IPS-NIHi7 (cell line): Measurements from ENCODE around the gene LOC101059915.
"Not testable (repeated sequence)": the region's sequence is repeated elsewhere in the genome, so short reads cannot be mapped to it uniquely, and the experiment has no call there.

Source experiments
- DNase-seq: peaks from one replicate; pipeline ENCODE4 v3.0.0; 2012; ENCODE audit warnings: mixed read lengths; ENCODE audit errors: extremely low spot score

LOC101059915 gene

DNA sequence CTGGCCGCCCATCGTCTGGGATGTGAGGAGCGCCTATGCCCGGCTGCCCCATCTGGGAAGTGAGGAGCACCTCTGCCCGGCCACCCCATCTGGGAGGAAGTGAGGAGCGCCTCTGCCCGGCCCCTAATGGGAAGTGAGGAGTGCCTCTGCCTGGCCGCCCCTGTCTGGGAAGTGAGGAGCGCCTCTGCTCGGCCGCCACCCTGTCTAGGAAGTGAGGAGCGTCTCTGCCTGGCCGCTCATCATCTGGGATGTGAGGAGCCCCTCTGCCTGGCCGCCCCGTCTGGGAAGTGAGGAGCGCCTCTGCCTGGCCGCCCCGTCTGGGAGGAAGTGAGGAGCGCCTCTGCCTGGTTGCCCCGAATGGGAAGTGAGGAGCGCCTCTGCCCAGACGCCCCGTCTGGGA lies 8.3 kb downstream of the LOC101059915 start:
- not testable (repeated sequence) for DNase-seq

GRCh38 chrX:71676068-71676795 lies 8.9 kb downstream of the LOC101059915 start:
- DNase-seq: not testable (repeated sequence)

GRCh38 chrX:71677195-71677594 lies 9.8 kb downstream of the LOC101059915 start:
- not testable (repeated sequence) for DNase-seq

DNA sequence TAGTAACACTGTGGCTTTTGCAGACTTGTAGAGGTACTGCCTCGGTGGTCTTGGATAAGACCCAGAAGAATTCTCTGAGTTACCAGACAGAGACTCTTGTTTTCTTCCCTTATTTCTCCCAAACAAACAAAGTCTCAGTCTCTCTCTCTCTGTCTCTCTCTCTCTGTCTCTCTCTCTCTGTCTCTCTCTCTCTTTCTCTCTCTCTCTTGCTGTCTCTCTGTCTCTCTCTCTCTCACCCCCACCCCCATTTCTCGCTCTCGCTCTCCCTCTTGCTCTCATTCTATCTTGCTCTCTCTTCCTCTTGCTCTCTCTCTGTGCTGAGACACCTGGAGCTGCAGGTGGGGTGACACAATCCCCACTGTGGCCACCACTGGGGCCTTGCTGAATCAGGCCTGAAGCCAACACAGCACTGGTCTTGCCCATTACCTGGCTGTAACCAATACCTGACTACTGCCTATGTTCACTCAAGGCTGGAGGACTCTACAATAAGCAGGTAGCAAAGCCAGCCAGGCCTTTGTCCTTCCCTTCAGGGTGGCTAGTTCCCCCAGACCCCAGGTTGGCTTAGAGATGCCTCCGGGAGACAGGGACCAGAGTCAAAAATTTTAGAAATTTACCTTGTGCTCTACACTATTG lies 12.3 kb downstream of the LOC101059915 start:
- DNase-seq: no peak

- not testable (repeated sequence) for DNase-seq
These were observed 29.5 kb downstream of the LOC101059915 start for GRCh38 chrX:71696641-71697465.

DNA sequence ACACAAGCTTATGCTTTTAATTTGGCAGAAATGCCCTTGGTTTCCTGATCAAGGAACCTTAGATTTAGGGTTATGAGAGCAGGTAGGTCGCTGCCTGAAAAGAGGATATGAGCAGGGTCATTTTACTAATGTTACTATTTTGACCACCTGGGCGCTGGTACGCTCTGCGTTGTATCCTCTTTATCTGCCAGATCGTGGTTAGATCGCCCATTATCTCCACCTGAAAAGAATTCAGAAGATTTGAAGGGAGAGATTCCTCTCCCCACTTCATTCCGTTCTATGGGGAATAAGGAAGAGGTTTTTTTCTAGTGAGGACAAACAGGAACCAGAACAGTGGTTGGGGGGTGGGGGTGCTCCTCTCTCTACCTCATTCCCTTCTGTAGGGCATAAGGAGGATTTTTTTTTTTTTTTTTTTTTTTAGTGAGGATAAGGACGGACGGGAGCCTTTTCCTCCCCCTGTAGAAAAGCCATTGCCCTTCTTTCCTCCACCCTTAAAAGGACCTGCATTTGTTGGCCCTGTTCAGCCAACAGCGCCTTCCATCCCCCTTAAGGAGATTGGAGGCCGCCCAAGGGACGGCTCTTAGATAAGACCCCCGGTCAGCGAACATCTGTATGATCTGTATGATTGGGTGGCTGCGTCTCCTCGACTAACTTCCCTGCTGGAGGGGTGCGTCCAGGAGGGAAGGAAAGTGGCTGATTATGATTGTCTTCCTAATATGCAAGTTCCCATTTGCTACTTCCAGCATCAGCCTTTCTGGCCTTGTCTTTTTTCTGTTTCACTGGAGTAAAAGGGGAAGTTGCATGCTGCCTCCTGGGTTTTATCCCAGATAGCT lies 30.3 kb downstream of the LOC101059915 start:
- not testable (repeated sequence) for DNase-seq

DNA sequence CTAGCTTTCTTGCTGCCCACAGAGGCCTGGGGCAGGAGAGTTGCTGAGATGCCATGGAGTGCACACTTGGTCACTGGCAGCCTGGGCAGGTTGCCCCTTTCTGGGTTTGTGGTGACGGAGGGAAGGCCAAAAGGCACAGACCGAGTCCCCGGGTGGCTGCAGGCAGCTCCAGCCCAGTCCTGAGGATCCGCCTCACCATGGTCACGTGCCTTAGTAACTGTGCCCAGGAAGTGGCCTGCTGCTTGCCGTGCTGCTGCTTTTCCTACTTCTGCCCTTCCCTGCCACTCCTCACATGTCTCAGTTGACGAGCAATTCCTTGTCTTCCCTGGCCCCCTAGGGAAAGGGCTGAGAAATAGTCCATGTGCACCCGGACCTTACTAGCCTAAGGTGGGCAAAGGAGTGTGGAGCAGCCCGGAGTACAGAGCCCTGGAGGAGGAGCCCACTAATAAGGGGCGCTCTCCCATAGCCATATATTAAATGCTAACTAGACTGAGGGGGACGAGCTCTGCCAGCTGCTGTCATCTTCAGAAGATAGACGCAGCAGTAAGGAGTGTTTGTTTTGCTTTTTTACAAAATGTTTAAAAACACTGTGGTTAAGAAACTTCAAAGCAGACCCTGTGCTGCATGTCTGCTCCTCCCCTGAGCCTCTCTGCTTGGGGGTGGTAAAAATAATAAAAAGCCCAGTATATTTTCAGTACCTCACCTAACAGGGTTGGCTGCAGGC lies 31.1 kb downstream of the LOC101059915 start:
- DNase-seq: not testable (repeated sequence)

DNA sequence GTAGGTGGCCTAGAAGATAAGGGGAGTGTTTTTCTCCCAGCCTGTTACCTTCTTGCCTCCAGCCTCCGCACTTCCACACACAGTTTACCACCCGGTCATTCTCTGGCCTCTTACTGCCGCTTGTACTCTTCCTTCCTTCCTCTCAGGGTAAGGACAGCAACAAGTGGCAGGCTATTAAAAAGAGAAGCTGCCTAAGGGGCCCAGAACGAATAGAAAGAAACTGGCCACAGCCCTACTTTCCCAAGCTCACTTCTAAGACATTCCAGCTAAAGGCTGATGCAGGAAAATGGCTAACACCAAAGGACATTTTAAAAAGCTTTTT lies 31.6 kb downstream of the LOC101059915 start:
- not testable (repeated sequence) for DNase-seq

DNA sequence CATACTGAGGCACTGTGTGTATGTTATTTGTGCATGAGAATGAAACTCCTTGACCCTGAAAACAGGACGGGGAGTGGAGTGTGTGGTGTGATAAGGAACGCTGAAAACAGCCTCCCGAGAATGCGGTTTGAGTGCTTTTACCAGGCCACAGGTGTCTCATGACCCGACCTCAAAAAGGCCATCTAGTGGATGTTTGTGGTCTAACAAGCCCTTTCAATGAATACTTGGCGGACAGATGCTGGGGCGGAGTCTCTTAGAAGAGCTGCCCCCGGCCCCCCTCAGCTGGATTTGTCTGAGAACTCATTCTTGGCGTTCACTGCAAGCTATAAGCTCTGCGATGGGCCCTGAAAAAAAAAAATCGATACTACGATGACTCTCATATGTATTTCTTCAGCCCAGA lies 35.5 kb downstream of the LOC101059915 start:
- not testable (repeated sequence) for DNase-seq

GRCh38 chrX:71714064-71714463 lies 46.7 kb downstream of the LOC101059915 start:
- DNase-seq: not testable (repeated sequence)

DNA sequence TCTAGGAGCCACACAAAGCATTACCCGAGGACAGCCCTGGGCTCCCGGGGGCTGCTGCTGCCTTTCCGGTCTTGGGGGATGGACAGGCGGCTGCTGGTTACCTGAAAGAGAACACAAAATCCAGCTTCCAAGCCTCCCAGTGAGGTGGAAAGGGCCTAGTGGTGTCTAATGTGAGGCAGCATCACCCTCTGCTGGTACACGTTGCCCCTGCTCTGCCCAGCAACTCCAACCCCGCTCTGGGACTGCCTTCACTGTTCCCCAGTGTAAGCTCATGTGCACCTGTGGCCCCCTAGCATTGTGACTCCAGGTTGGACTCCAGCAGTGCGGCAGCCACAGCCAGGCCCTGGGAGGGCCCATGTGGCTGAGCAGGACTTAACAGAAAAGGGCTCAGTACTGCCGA lies 48.2 kb downstream of the LOC101059915 start:
- not testable (repeated sequence) for DNase-seq

- not testable (repeated sequence) for DNase-seq
These were observed 49.0 kb downstream of the LOC101059915 start for GRCh38 chrX:71716323-71716722.

DNA sequence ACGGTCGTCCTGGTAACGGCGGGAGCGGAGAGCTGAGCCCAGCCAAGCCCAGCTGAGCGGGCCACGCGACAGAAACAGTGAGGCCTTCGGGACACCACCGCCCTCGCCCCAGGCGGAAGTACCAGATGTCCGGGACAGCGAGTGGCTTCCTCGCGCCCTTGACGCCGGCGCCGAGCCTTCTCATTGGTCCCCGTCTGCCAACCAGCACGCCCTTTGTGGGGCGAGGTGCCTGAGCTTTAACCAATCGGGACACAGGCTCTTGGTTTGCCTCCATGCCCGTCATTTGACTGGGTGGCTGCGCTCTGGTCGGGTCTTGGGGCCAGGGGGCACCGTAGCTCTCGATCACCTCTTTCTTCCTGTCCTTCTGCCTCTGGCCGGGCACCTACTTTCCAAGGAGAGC lies 50.8 kb downstream of the LOC101059915 start, which contains the start of gene CXorf49:
TSS of gene CXorf49 (minus strand) at position 101 of the 400 bp plus-strand sequence. CDS start 134 bp downstream, outside the sequence.
- not testable (repeated sequence) for DNase-seq

GRCh38 chrX:71719195-71719594 lies 51.8 kb downstream of the LOC101059915 start:
- DNase-seq: not testable (repeated sequence)

DNA sequence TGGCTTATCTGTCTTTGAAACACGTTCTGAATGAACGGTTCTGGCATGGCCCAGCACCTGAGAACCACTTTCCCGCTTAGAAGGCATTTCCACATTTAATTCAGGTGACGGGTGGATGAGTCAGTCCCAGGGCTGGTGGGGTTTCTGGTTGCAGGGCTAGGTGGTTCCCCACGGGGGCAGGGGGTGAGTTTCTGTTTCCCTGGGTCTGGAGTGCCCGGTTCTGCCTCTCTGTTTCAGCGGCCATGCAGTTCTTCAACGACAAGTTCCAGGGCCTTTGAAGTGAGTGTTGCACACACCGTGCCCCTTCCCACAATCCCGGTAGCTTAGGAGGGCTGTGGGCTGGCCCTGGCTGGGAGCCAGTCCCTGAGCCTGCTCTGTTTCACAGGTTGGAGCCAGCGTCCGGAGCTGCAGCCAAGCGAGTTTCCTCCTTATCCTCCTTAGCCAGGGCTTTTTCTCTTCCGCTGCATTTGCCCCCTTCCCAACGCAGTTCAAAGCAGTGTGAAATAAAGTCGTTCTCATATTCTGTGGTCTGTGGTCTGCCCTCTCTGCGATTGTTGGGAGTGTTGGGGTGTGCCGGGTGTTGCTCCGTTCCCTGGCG lies 53.0 kb downstream of the LOC101059915 start:
- not testable (repeated sequence) for DNase-seq
